Nucleus accumbens (tissue), 56 donors: Measurements from ENCODE around the gene CCL26.
"Not testable (repeated sequence)": the region's sequence is repeated elsewhere in the genome, so short reads cannot be mapped to it uniquely, and the experiment has no call there.

Experiments used
- DNase-seq, 56 donors: peaks; one replicate each; lab custom pipeline; 2025; lab: John Stamatoyannopoulos, UW

The CCL26 gene

GRCh38 chr7:75739796-75740672, 32.0 kb downstream of the CCL26 start:
- DNase-seq, result peak in 2 of 56 donors; percentile 20 to 28

GRCh38 chr7:75738975-75739795, 32.8 kb downstream of the CCL26 start:
- peak; percentile 87 to 100 (median 99) for DNase-seq

GRCh38 chr7:75738604-75738974, 33.4 kb downstream of the CCL26 start, which contains the start of gene HIP1:
Gene HIP1 (minus strand): TSS chr7:75738941. CDS start chr7:75738920, 21 bp downstream.
- DNase-seq, result peak in 1 of 56 donors; percentile 52

- DNase-seq, result peak in 23 of 56 donors; percentile 2 to 54 (median 30)
These were observed 34.0 kb downstream of the CCL26 start for GRCh38 chr7:75737856-75738603.

- DNase-seq, result no peak
These were observed 36.2 kb downstream of the CCL26 start for GRCh38 chr7:75735581-75736350.

DNA sequence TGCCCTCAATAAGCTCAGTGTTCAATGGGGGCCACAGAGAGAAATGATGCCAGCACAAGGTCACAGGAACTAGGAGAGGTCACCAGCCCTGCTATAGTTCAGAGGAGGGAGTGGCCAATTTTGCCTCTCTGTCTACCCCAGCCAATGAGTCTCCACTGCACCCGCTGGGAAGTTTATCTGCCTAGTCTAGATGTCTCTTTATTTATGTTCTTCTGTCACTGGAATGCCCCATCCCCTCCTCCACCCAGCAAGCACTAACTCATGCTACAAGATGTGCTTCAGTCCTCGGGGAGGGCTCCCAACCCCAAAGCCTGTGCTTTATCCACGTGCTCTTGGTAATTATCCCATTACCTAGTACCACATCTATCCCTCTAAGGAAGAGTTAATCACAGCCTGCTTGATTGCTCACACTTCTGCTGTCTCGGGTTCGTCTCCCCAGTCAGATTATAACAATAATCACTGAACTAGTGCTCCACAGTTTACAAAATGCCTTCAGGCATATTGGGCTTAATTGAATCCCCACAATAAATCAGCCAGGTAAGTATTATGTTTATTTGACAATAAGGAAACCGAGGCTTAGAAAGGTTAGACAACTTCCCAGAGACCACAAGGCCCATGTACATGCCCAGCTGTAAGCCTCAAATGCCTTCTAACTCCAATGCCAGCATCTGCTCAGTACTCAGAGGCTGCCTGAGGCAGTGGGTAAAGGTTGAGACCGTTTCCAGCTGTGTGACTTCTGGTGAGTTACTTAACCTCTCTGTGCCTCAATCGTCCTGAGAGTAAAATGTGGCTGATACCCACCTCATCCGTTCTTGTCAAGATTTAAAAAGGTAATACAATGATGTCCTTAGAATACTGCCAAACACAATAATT, 37.2 kb downstream of the CCL26 start:
- no peak for DNase-seq

DNA sequence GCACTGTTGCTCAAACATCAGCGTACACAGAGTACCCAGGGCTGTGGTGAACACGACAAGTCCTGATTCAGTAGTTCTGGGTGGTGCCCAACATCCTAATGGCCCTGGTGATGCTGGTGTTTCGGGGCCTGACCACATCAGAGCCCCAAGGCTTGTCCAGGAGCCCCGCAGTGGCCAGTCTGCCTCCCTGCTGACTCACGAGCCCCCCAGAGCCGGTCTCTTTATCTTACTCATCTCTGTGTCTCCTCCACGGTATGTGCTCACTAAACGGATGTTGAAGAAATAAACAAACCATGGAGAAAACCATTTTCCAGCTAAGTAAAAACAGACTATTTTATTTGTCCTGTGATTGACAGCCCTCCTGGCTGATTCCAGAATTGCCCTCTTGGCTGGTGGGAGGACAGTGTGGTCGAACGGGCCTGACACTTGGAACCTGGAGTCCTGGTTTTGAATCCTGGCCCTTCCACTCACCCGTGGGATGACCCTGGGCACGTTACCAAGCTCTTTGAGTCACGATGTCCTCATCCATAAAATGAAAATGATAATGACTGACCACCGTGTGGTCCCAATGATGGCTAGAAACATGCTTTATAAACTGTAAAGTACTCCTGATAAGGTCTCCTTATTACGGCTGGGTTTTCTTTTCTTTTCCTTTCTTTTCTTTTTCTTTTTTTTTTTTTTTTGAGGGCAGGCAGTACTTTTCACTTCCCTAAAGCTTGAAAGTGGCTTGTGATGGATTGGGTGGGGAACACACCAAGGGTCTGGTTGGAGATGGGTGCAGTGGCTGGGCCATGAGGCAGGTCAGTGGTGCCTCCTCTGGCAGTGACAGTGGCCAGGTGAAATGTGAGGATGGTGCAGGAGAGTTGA, 39.0 kb downstream of the CCL26 start:
- peak in 1 of 56 donors; percentile 26 for DNase-seq

DNA sequence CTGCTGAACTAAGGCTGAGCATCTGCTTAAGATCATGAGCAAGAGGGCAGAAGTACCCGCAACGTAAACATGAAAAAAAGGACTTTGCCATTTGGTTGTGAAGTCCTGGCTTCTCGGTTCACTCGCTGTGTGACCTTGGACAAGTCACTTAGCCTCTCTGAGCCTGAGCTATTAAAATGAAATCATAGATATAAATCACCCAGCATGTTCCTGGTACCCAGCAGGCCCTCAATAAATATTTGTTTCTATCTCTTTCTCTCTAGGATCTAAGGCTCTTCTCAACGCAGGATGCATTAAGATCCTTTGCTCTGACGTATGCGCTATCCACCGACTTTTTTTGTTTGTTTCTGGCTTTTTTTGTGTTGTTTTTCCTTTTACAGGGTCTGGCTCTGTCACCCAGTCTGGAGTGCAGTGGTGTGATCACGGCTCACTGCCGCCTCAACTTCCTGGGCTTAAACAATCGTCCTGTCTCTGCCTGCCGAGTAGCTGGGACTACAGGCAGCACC, 39.9 kb downstream of the CCL26 start:
- no peak for DNase-seq

DNA sequence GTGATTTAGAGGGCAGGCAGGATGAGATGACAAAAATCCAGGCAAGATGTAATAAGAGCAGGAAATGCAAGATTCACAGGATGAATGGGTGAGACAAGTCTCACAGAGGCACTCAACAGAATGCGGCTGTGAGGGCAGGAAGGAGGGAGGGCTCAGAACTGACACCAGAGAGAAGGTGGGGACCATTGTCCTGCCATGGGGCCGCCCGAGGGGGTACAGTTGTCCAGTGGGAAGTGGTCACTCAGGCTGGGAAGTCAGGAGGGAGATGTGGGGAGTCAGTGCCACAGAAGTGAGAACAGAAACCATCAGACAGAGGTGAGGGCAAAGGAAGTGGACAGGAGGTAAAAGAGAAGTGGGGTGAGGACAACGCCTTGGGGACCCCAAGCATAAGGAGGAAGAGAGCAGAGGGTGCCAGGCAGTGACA, 42.1 kb downstream of the CCL26 start:
- DNase-seq, result no peak

GRCh38 chr7:75727881-75728593, 44.0 kb downstream of the CCL26 start:
- DNase-seq, result no peak

- DNase-seq, result not testable (repeated sequence)
These were observed 44.7 kb downstream of the CCL26 start for GRCh38 chr7:75727351-75727750.

- DNase-seq, result no peak
These were observed 46.7 kb downstream of the CCL26 start for GRCh38 chr7:75725306-75725705.

DNA sequence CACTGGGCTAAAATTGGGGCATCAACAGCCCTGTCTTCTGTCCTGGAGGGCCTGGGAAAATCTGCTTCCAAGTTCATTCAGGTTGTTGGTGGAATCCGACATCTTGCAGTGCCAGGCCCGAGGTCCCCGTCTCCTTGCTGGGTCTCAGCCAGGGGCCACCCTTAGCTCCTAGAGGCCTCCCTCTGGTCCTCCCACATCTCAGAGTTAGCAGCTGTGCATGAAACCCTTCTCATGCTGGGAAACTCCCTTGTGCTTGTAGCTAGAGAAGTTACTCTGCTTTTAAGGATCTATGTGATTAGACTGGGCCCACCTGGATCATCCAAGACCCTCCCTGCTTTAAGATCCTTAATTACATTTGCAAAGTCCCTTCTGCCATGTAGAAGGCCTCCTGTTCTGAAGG, 48.6 kb downstream of the CCL26 start:
- no peak for DNase-seq

GRCh38 chr7:75722373-75722772, 49.6 kb downstream of the CCL26 start:
- no peak for DNase-seq

DNA sequence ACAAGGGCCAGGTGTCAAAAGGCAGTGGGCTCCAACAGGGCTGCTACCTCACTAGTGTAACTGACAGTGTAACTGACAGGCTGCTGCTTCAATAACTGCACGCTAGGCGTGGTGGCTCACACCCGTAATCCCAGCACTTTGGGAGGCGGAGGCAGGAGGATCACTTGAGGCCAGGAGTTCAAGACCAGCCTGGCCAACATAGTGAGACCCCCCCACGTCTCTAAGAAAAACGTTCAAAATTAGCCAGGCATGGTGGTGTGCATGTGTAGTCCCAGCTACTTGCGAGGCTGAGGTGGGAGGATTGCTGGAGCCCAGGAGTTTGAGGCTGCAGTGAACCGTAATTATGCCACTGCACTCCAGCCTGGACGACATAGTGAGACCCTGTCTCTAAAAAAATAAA, 50.1 kb downstream of the CCL26 start:
- not testable (repeated sequence) for DNase-seq

- DNase-seq, result no peak
These were observed 50.6 kb downstream of the CCL26 start for GRCh38 chr7:75721426-75721825.

DNA sequence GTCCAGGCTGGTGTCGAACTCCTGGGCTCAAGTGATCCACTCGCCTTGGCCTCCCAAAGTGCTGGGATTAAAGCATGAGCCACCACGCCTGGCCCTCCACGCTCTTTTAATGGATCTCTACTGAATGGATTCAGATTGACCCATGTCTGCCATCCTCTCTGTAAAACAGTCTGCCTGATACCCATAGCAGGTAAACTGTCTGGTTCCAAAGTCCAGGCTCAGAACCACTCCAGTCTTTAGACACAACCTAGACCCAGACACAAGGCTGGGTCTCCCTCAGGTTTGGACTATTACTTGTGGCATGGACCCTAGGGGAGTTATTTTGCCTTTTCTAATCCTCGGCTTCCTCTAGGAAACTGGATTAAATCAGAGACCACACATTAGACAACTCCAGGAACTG, 52.4 kb downstream of the CCL26 start:
- no peak for DNase-seq
